Fibroblast of gingiva (primary cell): ENCODE data around the gene GON7.
A peak's percentile ranks its signal among the peaks of the same experiment; 100 is the strongest.
"Not testable (repeated sequence)": the region's sequence is repeated elsewhere in the genome, so short reads cannot be mapped to it uniquely, and the experiment has no call there.

Experiments used
- DNase-seq: peaks from one replicate; pipeline ENCODE4 v3.0.0-alpha.2; 2011; ENCODE audit warnings: low read depth

The GON7 gene

DNA sequence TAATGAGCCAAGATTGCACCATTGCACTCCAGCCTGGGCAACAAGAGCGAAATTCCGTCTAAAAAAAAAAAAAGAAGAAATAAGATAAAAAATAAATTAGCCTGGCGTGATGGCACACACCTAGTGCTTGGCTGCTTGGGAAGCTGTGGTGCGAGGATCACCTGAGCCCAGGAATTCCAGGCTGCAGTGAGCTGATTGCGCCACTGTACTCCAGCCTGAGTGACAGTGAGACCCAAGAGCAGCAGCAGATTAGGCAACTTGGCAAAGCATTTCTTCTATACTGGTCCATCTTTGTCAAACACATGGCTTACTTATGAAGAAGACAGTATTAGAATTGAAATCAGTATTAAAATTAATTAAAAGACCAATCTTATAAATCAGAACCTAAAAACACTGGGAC lies 6.3 kb downstream of the GON7 start:
- no peak for DNase-seq

DNA sequence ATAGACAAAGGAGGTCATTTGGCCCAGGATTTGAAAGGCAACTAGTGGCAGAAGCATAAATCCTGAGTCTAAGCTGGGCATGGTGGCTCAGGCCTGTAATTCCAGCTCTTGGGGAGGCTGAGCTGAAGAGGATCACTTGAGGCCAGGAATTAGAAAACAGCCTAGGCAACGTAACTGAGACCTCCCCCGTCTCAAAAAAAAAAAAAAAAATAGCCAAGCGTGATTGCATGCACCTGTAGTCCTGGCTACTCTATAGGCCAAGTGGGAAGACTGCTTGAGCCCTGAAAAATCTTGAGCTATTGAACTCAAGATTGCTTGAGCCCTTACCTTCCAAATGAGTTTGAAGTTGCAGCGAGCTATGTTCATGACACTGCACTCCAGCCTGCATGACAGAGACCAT lies 7.8 kb downstream of the GON7 start:
- no peak for DNase-seq

DNA sequence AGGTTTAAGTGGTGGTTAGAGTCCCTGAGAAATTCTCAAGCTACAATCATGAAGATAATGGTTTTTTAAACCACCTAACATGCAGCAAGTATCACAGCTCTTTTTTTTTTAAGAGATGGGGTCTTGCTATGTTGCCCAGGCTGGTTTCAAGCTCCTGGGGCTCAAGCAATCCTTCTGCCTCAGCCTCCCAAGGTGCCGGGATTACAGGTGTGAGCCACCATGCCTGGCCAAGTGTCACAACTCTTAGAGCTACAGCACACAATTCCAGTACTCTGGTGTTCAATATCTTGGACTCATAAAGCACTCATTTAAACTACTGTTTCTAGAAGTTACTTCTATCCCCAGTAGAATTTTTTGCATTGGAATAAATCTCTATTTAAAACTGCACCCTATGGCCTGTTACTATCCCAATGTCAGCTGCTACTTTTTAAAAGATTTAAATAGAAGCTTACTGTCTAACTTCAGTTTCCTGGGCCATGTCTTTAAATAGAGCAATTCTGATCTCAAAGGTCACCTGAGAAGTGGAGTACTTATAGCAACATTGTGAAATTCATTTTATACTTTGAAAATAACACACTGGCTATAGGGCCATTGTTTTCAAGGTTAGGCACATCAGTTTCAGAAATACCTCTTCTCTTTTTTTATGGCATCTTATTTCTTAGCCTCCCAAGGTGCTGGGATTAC lies 11.4 kb downstream of the GON7 start:
- DNase-seq: no peak

DNA sequence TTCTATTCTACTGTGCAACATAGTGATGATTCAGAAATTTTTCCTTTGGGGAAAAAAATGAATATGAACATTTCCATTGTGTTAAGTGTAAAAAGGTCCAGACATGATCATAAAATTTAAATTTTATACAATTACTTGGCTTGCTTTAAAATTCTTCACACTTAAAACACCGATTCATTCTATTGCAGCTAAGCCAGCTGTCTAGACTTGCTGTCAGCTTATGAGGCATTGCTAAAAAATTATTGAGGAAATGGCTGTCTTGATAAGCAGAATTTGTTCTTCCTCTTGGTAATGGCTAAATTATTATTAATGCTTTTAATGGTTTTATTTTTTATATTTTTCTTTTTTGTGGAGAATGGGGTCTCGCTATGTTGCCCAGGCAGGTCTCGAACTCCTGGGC lies 19.9 kb downstream of the GON7 start:
- DNase-seq: no peak

DNA sequence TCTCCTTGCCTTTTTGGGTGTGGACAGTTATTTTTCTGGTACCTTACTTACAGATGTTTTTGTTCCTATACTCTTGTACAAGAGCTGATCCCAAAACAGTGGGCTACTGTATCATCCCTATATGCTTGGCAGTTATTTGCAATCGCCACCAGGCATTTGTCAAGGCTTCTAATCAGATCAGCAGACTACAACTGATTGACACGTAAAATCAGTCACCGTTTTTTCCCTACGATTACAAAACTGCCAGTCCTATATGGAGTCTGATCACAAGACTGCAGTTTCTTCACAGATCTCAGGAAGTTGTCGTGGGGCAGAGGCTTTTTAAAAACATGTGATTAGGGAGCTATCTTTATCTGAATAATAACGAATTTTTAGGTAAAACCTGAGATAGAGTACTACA lies 20.4 kb downstream of the GON7 start:
- no peak for DNase-seq

DNA sequence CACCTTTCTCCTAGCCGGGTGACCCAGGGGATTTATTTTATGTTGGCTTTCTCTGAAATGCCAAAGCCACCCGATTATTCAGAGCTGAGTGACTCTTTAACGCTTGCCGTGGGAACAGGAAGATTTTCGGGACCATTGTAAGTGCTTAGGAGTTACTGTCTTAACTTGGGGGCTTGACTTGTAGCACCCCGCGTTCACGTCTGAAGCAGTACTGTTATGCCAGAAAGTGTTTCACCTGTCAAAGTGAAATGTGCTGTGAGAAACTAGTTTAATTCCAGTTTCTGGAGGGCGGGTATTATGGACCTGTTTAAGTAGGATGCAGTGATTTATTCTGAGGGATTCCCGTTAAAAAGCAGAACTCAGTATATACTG lies 21.5 kb downstream of the GON7 start:
- DNase-seq: no peak

DNA sequence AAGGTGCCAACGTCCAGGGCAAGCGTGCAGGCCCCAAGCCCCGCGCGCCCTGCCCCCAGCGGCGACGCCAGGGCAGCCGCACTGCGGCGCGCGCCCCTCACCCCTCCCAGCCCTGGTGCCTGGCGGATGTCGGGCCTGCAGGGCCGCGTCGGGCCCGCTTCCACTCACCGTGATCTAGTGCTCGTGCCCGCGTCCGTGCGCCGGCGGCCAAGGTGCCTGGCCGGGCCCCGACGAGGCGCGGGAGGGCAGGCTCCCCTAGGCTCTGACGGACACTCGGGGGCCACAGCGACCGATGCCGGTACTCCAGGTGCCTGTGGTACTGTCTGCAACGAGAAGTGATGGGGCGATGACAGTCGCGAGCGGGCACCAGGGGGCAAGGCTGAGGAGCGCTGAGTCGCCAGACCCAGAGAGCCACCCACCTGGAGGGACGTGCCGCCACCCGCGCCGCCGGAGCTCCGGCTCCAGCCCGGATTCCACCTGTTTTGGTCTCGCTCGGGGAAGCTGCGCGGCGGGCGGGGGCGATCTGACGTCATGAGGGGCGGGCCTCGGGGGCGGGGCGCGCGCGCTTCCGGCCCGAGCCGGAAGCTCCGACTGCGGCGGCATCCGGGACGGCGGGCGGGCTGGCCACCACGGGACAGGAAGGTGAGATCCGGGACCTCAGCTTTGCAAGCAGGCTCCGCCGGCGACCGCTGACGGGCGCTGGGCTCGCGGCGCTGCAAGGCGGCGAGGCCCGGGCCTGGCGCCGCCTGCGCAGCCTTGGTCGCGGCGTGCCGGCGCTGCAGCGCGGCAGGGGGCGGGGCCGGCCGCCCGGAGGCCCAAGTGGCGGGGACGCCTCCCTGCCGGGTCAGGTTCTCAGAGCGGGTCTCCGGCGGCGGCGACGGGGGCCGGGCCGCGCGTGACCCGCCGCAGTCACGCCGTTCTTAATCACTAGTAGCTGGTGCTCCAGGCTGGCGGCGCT lies 22.2 kb downstream of the GON7 start, which contains the start of the genes LYSET and MOAP1:
Gene LYSET (plus strand): TSS at position 927 of the 958 bp plus-strand sequence. CDS start 89 bp downstream, outside the sequence.
Gene MOAP1 (minus strand): TSS at position 507 of the 958 bp plus-strand sequence. CDS start 655 bp downstream, outside the sequence.
- DNase-seq: peak; percentile 79

DNA sequence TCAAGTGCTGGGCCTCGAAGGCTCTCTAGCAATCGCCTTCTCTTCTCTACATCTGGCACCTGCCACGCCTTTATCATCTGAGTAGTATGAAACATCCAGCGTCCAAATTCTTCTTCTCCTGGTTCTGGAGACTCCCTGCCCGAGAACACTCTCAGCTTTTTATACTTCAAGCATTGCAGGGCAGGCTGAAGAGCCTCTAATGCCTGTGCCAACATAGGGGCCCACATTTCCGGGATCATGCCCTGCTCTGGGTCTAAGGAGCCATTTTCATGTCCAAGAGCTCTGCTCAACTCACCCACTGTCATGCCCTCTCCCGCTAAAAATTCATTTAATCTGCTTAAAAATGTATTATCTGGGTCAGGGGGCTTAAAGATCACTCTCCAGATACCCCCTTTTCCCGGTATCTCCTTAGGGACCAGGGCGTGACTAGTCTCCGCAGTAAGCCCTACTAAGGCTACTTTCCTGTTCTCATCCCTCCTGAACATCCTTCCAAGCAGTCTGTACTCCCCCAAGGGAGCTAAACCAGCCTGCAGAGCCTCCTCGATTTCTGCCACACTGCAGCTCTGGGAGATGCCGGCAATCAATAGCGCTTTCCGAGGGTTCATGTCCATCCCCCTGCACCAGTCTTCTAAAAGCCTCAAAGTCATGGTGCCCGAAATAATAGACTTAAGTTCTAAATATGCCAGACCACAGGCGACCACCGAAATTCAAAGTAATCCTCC lies 23.1 kb downstream of the GON7 start:
- DNase-seq: no peak

DNA sequence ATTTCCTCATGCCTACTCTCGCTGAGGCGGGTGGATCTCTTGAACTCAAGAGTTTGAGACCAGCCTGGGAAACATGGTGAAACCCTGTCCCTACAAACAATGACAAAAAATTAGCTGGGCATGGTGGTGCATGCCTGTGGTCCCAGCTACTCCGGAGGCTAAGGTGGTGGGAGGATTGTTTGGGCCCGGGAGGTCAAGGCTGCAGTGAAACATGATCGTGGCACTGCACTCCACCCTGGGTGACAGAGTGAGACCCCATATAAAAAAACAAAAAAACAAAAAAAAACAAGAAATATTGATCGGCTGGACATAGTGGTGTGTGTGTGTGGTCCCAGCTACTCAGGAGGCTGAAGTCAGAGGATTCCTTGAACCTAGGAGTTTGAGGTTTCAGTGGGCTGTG lies 31.4 kb downstream of the GON7 start:
- no peak for DNase-seq

DNA sequence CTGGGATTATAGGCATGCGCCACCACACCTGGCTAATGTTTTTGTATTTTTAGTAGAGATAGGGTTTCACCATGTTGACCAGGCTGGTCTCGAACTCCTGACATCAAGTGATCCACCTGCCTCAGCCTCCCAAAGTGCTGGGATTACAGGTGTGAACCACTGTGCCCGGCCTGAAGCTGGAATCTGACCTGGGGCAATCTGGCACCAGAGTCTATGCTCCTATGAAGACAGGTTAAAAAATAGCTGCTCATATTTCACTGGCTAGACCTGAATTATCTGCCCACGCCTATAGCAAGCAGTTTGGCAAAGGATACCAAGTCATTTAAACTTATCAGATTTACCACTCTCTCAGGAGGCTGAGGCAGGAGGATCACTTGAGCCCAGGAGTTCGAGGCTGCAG lies 32.1 kb downstream of the GON7 start:
- DNase-seq: not testable (repeated sequence)

DNA sequence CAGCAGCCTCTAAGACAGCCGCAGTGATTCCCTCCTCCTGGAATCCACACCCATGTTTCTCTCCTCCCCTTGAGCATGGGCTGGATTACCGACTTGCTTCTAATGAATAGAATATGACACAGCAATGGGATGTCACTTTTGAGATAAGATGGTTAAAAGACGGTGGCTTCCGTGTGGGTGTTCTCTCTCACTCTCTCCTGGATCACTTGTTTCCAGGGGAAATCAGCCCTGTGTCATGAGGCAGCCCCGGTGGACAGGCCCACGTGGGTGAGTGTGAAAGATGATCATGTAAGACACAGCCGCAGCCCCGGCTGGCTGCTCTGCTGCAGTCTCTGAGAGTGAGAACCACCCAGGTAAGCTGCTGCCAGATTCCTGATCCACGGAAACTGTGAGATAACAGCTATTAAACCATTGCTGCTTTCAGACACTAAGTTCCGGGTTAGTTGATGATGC lies 32.9 kb downstream of the GON7 start:
- DNase-seq: no peak

DNA sequence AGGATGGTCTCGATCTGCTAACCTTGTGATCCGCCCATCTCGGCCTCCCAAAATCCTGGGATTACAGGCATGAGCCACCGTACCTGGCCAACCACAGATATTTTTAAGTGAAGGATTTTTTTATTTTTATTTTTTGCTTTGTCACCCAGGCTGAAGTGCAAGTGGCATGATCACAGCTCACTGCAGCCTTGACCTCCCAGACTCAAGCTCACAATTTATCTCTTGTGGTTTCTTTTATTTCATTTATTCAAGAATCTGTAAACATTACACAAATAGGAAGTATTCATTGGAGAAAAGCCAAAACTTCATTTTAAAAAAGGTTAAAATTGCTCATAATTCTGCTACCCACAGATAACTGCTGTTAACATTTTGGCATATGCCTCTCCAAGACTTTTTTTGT lies 35.5 kb downstream of the GON7 start:
- no peak for DNase-seq

DNA sequence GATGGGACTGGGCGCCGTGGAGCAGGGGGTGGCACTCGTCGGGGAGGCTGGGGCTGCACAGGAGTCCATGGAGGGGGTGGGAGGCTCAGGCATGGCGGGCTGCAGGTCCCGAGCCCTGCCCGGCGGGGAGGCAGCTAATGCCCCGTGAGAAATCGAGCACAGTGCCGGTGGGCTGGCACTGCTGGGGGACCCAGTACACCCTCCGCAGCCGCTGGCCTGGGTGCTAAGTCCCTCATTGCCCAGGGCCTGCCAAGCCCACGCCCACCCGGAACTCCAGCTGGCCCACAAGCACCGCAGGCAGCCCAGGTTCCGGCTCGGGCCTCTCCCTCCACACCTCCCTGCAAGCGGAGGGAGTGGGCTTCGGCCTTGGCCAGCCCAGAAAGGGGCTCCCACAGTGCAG lies 36.7 kb downstream of the GON7 start:
- not testable (repeated sequence) for DNase-seq

DNA sequence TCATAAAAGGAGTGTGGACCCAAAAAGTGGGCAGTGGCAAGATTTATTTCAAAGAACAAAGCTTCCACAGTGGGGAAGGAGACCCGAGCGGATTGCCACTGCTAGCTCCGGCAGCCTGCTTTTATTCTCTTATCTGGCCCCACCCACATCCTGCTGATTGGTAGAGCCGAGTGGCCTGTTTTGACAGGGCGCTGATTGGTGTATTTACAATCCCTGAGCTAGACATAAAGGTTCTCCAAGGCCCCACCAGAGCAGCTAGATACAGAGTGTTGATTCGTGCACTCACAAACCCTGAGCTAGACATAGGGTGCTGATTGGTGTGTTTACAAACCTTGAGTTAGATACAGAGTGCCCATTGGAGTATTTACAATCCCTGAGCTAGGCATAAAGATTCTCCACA lies 37.2 kb downstream of the GON7 start:
- not testable (repeated sequence) for DNase-seq

DNA sequence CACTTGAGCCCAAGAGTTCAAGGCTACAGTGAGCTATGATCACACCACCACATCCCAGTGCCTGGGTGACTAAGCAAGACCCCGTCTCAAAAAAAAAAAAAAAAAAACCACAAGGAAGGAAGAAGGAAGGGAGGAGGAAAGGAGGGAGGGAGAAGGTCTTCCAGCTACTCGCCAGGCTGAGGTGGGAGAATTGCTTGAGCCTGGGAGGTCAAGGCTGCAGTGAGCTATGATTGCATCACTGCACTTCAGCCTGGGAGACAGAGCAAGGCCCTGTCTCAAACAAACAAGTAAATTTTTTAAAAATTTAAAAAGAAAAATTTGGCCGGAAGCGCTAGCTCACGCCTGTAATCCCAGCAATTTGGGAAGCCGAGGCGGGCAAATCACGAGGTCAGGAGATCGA lies 38.3 kb downstream of the GON7 start:
- not testable (repeated sequence) for DNase-seq

DNA sequence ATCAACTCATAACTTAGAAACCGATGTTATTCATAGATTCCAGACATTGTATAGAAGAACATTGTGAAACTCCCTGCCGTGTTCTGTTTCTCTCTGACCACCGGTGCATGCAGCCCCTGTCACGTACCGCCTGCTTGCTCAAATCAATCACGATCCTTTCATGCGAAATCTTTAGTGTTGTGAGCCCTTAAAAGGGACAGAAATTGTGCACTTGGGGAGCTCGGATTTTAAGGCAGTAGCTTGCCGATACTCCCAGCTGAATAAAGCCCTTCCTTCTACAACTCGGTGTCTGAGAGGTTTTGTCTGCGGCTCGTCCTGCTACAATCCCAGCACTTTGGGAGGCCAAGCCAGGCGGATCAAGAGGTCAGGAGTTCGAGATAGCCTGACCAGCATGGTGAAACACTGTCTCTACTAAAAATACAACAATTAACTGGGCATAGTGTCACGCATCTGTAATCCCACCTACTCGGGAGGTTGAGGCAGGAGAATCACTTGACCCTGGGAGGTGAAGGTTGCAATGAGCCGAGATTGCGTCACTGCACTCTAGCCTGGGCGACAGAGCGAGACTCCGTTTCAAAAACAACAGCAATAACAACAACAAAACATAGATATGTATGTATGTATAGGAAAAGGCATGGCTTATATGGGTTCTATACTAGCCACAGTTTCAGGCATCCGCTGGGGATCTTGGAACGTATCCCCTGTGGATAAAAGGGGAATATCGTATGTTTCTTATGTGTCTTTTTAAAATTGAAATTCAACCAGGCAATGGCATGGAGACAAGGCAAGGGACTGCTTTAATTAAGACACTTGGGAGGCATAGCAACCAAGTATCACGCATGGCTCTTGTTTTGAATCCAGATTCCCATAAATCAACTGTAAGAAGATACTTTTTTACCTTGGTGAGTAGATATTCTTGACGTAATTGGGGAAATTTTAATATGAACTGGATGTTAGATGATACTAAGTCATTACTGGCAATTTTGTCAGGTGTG lies 41.3 kb downstream of the GON7 start:
- DNase-seq: not testable (repeated sequence)

DNA sequence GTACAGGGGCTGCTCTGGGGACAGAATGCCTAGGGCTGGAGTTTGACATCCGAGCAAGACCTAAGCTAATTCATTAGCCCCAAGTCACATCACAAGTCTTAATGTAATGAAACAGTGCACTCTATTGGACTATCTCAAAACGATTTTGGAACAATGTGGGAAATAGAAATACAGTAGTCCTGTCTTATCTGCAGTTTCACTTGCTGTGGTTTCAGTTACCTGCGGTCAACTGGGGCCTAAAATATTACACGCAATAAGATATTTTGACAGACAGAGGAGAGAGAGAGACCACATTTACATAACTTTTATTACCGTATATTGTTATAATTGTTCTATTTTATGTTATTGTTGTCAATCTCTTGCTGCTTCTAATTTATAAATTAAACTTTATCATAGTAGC lies 43.3 kb downstream of the GON7 start:
- DNase-seq: no peak

DNA sequence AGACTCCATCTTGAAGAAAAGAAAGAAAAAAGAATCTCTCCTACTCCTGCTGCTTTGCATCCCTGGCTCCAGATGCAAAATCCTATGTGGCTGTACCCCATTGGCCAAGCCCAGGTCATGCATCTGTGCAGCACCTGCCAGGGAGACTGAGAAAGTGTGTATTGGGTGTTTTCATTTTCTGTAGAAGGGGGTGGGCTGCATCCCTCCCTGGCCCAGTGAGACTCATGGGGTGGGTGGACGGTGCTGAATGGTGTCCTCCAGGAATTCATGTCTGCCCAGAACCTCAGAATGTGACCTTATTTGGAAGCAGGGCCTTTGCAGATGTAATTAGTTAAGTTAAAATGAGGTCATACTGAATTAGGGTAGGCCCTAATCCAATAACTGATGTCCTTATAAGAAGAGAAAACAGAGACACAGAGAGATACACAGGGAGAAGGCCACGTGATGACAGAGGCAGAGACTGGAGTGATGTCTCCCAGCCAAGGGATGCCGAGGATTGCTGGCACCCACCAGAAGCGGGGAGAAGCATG lies 45.4 kb downstream of the GON7 start:
- DNase-seq: no peak

DNA sequence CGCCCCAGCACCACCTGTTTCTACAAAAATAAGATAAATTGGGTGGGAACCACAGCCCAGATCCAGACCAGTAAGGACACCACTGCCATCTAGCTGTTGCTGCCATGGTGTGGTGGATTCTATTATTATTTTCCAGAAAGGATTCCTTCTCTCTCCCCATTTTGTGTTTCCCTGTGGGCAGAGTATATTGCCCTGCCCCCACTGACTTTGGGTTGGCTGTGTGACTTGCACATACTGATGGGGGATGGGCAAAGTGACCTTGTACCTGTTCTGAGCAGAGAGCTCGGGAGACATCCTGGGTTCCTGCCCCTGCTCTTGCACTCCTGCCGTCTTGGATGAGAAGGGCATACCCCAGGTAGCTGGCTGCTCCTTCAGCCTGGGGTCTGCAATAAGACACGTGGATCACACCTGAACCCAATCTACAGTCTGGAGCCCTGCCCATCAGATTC lies 46.5 kb downstream of the GON7 start:
- DNase-seq: no peak

DNA sequence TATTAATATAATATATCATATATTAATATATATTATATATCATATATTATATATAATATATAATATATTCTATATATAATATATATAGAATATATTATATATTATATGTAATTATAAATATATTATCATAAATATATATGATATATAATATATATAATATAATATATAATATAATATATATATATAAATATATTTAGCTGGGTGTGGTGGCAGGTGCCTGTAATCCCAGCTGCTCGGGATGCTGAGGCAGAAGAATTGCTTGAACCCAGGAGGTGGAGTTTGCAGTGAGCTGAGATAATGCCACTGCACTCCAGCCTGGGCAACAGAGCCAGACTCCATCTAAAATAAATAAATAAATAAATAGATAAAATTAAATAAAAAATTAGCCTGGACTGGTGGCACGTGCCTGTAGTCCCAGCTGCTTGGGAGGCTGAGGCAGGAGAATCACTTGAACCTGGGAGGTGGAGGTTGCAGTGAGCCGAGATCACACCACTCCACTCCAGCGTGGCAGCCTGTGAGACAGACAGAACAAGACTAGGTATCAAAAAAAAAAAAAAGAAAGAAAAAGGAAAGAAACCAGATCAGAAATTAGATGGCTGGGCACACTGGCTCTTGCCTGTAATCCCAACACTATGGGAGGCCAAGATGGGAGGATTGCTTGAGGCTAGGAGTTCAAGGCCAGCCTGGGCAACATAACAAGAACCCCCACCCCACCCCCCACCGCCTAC lies 47.1 kb downstream of the GON7 start:
- not testable (repeated sequence) for DNase-seq
